GM21526 (cell line): ENCODE data around the gene PCCA.
A peak's percentile ranks its signal among the peaks of the same experiment; 100 is the strongest.
"Not testable (repeated sequence)": the region's sequence is repeated elsewhere in the genome, so short reads cannot be mapped to it uniquely, and the experiment has no call there.

ENCODE experiments used
- ATAC-seq: cut with Tn5 transposase; IDR thresholded peaks from one replicate; pipeline ENCODE4 v1.9.1; 2021; ENCODE audit warnings: moderate library complexity; ENCODE audit not compliant: unreplicated experiment, low FRiP score

PCCA gene

DNA sequence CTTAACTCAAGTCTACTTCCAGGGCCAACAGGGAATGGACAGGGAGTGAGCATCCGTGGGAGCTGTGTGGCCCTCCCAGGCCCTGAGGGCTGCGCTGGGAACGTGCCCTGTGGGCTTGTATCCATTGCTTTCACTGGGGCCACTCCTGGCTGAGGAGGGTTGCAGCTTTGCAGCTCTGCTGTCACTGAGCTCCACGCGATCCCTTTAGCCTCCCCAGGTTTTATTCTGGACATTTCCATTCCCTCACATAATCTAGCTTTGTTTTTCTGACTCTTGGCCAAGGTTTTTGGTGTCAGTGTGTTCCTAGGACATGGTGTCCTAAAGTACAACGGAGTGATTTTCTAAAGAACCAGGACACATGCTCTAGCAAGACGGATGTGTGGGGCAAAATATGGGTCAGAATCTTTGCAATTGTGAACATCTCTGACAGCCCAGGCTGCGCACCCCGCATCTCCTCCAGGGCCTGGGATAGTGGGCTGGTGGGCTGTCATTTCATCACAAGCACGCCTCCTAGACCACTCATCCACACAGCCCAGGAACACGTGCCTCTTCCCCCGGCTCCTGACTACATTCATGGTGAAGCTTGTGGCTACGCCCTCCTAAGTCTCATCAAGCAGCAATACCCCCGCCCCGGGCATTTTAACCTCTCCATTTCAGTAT, 471.7 kb downstream of the PCCA start:
- ATAC-seq: no peak

DNA sequence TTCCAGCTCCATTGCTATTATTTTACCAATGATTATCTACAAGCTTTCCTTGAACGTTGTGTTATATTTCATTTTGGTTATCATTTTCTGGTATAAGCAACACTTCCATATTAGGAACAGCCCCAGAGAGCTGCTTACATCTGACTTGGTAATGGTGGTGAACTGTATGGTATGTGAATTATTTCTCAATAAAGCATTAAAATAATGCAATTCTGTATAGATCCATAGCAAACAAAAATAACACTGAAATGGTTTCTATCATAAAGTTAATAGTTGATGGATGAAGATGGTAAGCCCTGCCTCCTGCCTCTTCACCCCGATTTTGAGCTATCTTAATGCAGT, 472.2 kb downstream of the PCCA start:
- ATAC-seq: no peak

DNA sequence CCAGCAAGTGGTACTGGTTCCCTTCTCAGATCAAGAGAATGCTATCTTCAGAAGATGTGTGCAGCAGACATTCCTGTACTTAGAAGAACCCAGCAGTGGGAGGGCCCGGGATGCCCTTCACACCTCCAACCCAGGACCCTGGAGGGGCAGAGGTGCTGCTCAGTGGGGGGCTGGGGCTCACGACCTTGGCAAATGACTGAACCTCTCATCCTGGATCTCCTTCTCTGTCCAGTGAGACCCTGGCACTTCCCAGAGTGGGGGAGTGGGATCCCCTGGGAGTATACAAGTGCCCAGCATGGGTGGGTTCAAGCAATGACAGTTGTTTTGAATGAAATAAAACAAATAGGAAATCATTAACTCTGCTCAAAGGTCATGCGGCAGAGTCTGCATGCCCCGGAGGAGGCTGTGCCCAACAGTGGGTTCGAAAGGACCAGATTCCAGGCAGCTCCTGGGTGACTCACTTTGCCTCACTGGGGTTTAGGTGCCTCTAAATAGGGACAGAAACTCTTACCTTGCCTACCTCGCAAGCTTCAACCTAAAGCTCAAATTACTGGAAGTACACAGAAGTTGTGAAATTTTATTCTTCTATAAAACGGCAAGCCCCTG, 472.8 kb downstream of the PCCA start:
- ATAC-seq: no peak

DNA sequence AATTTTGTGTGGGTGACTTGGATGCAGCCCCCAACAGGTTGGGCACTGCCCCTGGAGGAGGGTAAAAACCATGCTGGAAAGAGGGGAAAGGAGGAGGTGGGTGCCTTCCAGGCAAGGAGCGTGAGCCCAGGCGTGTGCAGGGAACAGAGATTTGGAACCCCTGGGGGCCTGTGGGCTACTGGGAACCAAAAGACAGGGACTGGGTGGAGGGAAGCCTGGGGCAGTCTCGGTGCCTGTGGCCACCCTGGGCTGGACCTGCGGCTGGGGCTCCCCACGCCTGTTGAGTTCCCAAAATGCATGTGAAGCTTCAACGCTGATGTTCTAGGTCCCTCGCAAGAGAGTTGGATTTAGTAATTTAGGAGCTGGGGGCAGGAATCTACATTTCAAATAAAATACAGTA, 474.9 kb downstream of the PCCA start:
- no peak for ATAC-seq

DNA sequence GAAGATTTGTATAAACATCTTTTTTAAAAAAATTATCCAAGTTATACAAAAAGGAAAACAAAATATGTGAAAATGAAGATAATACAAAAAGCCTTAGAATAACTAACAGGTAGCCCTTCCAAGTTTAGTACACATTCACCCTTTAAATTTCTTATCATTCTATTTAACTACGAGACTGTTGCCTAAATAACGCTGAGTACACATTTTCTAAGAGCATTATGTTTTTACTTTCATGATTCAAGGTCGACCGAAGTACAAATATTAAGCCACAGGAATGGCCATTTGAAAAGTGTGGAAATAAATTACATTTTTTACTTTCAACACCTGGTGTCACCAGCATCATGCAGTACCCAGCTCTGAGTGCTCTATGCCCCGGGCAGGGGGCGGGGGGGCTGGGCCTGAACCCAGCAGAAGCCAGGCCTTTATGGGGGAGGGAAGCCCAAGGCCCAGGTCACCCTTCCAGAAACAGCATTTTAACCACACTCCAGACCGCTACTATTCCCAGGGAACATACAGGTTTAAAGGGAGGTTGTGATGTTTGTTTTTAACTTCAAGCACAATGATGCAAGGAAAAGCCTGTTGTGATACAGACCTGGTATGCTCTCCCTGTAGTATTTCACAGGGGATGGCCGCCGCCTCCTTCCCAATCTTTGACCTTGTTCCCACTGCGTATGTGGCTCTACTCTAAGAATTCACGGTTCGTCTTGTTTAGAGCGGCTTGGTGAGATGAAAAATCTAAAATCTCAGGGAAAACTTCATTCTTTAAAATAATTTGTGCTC, 475.7 kb downstream of the PCCA start:
- ATAC-seq: no peak

DNA sequence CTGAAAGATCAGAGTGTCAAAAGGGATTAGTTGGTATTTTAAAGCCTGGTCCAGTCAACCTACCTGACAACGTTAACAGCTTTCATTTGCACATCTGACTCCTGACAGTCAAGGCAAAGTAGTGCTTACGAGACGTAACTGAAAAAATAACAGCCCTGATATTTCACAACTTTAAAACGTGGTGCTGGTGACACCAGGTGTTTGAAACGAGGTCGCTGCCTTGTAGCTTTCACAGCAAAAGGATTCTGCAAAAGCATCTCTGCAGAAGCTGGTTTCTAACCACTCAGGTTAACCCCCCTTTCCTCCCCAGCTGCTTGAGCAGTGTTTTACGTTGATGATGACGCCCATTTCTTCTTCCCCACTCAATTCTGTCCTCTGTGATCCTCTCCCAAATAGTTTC, 476.4 kb downstream of the PCCA start:
- ATAC-seq: no peak

DNA sequence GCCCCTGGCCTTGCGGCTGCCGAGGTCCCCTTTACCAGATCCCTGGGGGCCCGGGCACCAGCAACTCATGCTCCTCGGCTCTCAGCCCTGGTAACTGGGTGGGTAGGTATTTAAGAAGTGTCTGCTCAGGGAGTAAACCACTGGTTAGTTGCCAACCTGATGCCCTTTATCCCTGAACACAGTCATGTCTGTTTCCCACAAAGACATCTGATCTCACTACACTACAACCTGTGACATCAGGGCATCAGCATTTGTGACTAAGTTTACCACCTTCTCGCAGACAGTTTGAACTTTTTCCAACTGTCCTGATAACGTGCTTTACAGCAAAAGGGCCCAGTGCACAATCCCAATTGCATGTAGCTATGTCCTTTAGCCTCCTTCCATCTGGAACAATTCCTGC, 477.6 kb downstream of the PCCA start:
- ATAC-seq: no peak

DNA sequence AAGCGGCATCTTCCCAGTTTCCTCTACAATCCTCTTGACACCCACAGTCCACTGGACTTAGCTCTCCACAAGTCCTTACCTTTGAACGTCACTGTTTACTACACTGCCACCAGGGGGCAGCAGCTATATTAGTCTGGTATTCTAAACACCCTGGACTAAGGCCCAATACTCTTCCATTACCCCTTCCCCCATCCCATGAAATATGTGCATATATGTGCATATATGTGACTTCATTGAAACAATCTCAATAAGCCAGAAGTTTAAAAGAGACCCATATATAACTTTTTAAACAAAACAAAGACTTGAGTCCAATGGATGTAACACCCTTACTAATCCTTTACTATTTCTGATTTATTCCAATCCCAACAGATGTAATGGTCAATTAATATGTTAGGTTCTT, 484.2 kb downstream of the PCCA start:
- peak; percentile 97 for ATAC-seq

DNA sequence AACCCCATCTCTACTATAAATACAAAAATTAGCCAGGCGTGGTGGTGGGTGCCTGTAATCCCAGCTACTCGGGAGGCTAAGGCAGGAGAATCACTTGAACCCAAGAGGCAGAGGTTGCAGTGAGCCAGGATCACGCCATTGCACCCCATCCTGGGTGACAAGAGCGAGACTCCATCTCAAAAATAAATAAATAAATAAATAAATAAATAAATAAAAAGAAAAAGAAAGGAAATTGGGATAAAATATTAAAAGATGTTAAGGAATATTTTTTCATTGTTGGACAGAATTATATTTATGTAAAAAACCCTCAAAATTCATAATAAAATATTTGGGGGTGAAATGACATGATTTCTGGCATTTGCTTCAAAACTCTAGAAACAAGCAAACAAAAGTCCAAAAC, 488.3 kb downstream of the PCCA start:
- not testable (repeated sequence) for ATAC-seq
